Testis (tissue), 2 donors: ENCODE data around the gene SHISA7.

Experiments
- CTCF ChIP-seq, 3 experiments: fragments of 450-650 bp in 2 of 3; fragments of 200-600 bp in 1 of 3; sonication (generic) in 1 of 3; IDR thresholded peaks; one replicate each; pipeline ENCODE4 v1.5.1; 2016 to 2019; ENCODE audit warnings: antibody characterized with exemption in 3 of 3, mild to moderate bottlenecking in 2 of 3, moderate library complexity in 1 of 3
- POLR2A ChIP-seq: fragments of 450-650 bp; IDR thresholded peaks from one replicate; pipeline ENCODE4 v1.6.1; 2017; ENCODE audit warnings: antibody characterized with exemption, mild to moderate bottlenecking, moderate library complexity

- TF ChIP-seq CTCF (IDR thresholded peaks at IDR 0.05) (no peak), POLR2A (no peak)
These were observed 6.4 kb upstream of the SHISA7 start for GRCh38 chr19:55449469-55449868.
